HG03060 (cell line): ENCODE data around the gene CHERP.
"Not testable (repeated sequence)": the region's sequence is repeated elsewhere in the genome, so short reads cannot be mapped to it uniquely, and the experiment has no call there.

ENCODE experiments used
- ATAC-seq: cut with Tn5 transposase; IDR thresholded peaks from one replicate; pipeline ENCODE4 v1.9.1; 2021; ENCODE audit warnings: low read depth, moderate number of reproducible peaks; ENCODE audit not compliant: unreplicated experiment

Gene CHERP

DNA sequence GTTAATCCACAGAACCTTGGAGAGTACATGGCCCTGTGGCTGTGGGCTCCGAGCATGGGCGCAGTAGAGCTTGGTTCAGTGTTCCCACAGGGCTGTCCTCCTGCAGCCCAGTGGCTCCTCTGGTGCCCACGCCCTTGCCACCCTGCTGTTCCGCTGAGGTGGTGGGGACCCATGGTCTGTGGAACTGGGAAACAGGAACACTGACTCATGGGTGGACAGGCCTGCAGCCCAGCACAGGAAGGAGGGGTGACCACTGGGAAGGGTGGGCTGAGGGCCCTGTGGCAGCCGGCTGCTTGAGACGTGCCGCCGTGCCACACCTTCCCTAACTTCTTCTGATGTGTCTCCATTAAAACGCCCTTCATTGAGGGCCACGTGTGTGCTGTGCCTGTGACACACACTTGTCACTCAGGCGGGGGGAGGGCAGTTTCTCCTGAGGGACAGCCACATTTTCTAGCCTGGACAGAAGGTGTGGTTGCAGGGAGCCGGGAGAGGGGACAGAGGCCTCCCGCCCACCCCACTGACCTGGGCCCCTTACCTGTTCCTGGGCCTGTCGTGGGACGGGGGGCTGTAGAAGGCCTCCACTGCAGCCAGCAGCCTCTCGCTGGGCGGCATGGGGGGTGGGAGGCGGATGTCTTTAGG, 21.1 kb downstream of the CHERP start:
- no peak for ATAC-seq

DNA sequence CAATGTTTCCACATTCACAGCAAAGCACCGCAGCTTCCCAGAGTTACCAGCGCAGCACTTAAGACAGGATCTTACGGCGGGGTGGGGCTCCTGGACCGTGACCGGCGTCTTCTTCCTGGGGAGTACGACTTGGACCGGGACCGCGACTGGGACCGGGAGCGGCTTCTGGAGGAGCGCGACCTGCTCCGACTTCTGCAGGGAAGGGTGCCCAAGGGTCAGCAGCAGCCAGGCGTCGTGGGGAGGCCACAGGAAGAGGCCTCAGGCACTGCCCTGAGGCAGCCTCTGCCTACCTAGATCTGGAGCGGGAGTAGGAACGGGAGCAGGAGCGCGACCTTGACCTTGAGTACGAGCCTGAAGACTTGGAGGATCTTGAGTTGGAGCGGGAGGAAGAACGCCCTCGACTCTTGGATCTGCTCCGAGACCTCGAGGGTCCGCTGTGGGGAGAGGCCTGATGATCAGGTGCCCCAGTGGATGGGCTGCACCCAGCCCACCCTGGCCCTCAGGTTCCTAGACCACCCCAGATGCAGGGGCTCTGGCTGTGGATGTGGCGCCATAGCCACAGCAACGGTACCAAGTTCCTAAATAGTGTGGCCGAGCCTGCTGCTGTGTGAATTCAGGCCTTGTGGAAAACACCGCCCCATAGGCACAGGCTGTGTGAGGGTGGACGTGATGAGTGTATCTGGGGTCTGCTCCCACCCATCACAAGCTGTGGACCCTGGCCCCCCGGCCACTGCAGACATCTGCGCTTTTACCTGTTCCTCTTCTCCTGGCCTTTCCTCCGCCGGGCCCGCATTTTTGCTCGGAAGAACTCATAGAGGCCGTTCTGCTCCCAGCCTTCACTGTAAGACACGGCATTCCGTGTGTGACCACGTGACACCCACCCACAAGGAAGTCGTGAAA, 21.9 kb downstream of the CHERP start:
- no peak for ATAC-seq

GRCh38 chr19:16519230-16519687, 23.0 kb downstream of the CHERP start:
- ATAC-seq = no peak

DNA sequence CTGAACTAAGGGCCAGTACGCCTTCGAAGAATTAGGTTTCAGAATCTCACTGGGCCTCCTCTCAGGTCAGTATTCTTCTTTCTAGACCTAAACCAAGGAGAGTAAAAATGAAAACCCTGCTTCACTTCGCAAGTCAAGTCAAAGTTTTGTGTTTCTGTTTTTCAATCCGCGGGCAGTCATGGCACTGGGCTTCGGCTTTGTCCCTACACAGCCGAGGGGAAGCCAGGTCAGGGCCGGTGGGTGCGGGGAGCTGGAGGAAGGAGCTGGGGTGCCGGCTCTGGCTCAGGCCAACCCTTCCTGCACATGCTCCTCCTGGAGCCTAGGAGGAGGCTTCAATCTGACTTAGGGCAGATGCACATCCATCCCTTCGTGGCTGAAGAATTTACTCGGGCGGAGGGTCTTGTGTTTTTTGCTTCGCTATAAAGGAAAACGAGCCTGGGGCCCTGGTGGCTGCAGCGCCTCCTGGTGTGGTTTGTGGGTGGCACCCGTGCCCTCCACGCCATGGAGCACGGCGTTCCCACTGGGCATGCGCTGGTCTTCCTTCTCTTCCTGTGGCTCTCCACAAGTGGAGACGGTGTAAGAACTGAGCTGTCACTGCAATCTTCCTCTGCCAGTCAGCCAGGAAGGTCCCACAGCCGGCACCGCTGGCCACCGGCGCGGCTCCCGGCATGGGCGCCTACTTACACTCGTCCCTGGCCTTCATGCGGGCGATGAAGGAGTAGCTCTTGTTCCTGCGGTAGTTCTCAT, 23.6 kb downstream of the CHERP start:
- no peak for ATAC-seq

DNA sequence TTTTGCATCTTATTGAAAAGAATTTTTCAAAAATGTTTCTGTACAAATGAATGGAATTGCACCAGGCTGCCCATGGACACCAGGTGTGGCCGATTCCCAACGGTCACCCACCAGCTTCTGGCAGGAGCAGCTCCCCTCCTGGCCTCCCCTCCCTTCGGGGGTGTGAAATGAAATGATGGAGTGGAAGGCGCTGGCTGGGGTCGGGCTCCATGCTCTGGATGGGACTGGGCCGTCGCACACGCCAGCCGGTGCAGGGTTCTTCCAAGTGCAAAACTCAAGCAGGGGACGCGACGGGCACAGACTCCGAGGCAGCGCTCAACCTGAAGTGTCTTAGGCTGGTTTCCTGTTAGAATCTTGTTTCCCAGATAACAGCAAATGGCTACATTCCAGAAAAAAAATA, 24.2 kb downstream of the CHERP start:
- ATAC-seq = no peak

- no peak for ATAC-seq
Observed at GRCh38 chr19:16516923-16517610, 25.2 kb downstream of the CHERP start.

DNA sequence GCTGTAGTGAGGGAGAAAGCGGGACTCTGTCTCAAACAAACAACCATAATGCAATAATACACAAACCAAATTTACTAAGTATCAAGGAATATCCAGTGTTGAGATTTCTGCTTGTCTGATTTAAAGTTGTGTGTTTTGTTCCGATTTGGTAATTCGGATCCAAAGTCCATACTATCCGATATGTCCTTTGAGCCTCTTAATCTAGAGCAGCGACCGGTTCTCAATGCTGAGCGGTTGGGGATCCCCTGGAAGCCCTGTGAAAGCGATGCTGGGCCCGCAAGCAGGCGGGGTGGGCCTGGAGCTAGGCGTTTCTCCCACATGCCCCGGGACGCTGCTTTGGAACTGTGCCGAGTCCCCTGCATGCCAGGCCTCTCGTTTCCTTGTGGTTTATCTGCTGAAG, 25.9 kb downstream of the CHERP start:
- no peak for ATAC-seq

- ATAC-seq = no peak
Observed at GRCh38 chr19:16514383-16515019, 27.7 kb downstream of the CHERP start.

- not testable (repeated sequence) for ATAC-seq
Observed at GRCh38 chr19:16512611-16513010, 29.6 kb downstream of the CHERP start.

- no peak for ATAC-seq
Observed at GRCh38 chr19:16509141-16510061, 32.8 kb downstream of the CHERP start.

DNA sequence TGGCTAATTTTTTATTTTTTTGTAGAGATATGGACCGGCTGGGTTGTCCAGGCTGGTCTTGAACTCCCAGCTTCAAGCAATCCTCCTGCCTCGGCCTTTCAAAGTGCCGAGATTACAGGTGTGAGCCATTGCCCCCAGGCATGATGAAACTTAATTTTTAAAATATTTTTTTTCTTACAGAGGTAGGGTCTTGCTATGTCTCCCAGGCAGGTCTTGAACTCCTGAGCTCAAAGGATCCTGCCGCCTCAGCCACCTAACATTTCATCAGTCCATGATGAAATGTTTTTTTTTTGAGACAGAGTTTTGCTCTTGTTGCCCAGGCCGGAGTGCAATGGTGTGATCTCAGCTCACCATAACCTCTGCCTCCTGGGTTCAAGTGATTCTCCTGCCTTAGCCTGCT, 33.7 kb downstream of the CHERP start:
- no peak for ATAC-seq

DNA sequence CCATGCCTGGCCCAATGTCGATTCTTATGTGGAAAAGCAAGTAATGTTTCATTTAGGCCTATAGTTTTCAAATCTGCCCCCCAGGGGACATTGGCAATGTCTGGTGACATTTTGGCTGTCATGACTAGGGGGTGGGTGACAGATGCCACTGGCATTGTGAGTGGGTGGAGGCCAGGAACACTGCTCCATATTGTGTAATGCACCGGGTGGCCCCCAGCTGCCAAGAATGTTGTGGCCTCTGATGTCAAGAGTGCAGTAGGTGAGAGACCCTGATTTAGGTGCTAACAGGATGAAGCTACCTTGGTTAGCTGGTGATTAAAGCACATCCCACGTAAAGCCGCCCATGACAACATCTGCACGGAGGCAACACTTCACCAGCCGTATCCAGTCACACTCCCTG, 35.3 kb downstream of the CHERP start:
- ATAC-seq = no peak

DNA sequence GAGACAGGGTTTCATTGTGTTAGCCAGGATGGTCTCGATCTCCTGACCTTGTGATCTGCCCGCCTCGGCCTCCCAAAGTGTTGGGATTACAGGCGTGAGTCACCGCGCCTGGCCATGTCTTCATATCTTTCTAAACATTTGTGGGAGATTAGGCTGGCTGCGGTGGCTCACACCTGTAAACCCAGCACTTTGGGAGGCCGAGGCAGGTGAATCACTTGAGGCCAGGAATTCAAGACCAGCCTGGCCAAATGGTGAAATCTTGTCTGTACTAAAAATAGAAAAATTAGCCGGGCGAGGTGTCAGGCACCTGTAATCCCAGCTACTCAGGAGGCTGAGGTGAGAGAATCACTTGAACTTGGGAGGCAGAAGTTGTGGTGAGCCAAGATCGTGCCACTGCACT, 36.1 kb downstream of the CHERP start:
- not testable (repeated sequence) for ATAC-seq

DNA sequence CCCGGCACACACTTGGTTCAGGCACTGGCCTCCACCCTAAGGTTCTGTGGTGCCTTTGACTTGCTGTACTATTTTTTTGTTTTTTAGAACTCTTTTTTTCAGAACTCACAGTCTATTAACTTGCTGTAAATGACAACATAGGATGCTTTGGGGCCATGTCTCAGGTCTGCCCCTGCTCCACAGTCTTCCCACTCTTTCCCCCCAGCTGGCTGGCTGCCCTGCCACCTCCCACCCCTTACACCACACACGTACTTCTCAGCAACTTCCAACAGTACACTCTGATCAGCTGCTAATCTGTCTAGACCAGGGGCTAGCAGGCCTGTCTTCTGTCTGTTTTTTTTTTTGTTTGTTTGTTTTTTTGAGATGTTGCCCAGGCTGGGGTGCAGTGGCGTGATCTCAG, 38.0 kb downstream of the CHERP start:
- ATAC-seq = no peak

- ATAC-seq = no peak
Observed at GRCh38 chr19:16497837-16498236, 44.4 kb downstream of the CHERP start.

DNA sequence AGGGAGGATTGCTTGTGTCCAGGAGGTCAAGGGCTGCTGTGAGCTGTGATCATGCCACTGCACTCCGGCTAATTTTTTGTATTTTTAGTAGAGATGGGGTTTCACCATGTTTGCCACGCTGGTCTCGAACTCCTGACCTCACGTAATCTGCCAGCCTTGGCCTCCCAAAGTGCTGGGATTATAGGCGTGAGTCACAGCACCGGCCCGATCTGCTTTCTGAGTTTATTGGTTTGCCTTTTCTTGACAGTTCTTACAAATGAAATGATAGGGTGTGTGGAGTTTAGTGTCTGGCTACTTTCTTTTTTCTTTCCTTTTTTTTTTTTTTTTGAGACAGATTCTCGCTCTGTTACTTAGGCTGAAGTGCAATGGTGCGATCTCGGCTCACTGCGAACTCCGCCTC, 45.2 kb downstream of the CHERP start:
- no peak for ATAC-seq

DNA sequence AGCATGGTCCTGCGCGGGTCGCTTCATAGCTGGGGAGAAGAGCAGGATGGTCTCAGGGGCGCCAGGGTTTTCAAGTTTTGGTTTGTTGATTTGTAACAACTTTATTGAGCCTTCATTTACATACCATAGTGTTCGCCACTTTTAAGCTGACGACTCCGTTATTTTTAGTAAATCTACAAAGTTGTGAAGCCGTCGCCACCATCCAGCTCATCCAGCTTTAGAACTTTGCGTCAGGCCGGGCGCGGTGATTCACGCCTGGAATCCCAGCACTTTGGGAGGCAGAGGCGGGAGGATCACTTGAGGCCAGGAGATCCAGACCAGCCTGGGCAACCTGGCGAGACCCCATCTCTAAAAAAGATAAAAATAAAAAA, 45.6 kb downstream of the CHERP start:
- no peak for ATAC-seq

DNA sequence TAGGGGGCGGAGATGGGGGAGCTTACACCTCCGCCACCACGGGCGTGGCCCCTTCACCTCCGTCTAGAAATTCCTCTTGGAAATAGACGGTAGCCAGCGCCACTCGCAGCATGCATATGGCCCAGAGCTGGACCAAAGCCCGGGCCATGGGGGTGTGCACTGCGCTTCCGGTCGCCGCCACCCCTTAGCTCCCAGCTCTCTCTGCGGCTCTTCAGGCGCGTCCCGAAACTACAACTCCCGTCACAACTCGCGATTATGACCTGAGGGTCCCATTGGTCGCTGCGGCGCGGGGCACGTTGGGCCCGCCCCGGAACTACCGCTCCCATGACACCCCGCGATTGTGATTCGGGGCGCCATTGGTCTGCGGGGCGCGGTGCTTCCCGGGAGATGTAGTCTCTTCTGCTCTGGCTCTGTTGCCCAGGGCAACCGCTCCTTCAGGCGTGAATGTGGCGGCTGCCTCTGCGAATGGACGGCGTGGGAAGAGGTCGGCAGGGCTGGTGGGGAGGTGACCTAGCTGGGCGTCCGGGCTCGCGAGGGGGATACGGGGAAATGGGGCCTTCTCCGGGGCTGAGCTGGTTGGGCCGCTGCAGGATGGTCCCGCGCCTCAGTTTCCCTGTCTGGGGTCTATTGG, 46.1 kb downstream of the CHERP start, which contains the start of the genes C19orf44 and CALR3:
Gene C19orf44, plus strand, starts transcription at position 413 of the 631 bp plus-strand sequence. CDS start 4,399 bp downstream, outside the sequence.
Gene CALR3, minus strand, starts transcription at position 186 of the 631 bp plus-strand sequence. Its CDS starts 38 bp downstream, at position 148.
- peak; percentile 96 for ATAC-seq
